CD4-positive, alpha-beta memory T cell (primary cell): ENCODE measurements around the gene MYOM1. TPM values are rescaled to one million over a fixed set of nuclear protein-coding genes. Genes with fewer than 3 reads are reported as not detected.
A peak's percentile ranks its signal among the peaks of the same experiment; 100 is the strongest.
"Not testable (repeated sequence)": the region's sequence is repeated elsewhere in the genome, so short reads cannot be mapped to it uniquely, and the experiment has no call there.

Experiments
- CTCF ChIA-PET: fragments of 350-600 bp; sonication (Branson Sonifier 250); formaldehyde crosslinking; loops from one replicate; lab custom pipeline; 2021; ENCODE audit warnings: inconsistent platforms; ENCODE audit not compliant: partially characterized antibody; lab: Charles Lee
- POLR2A ChIA-PET: fragments of 350-600 bp; sonication (Branson Sonifier 250); formaldehyde crosslinking; loops from one replicate; lab custom pipeline; 2021; ENCODE audit not compliant: partially characterized antibody; lab: Charles Lee
- DNase-seq, 5 donors: peaks; one replicate each; pipeline versions ENCODE4 v3.0.0 to v3.0.0-alpha.2; 2020 to 2022; ENCODE audit warnings: mixed read lengths in 1 of 5
- H3K27ac ChIP-seq: one replicate; pipeline ENCODE4 v1.7.0; 2013; ENCODE audit warnings: low read depth, low read length
- H3K27me3 ChIP-seq: 2 replicates; pipeline ENCODE4 v1.7.0; 2013; ENCODE audit warnings: mild to moderate bottlenecking, low read length, moderate library complexity; ENCODE audit not compliant: insufficient read depth
- H3K36me3 ChIP-seq: 2 replicates; pipeline ENCODE4 v1.7.0; 2013; ENCODE audit warnings: mild to moderate bottlenecking, low read length, moderate library complexity; ENCODE audit not compliant: insufficient read depth
- H3K4me1 ChIP-seq: 2 replicates; pipeline ENCODE4 v1.7.0; 2013; ENCODE audit warnings: mild to moderate bottlenecking, low read length, moderate library complexity; ENCODE audit not compliant: insufficient read depth
- H3K4me3 ChIP-seq, 2 donors: one replicate each; pipeline ENCODE4 v1.7.0; 2013; ENCODE audit warnings: low read length in 2 of 2, mild to moderate bottlenecking in 1 of 2
- H3K9me3 ChIP-seq, 2 donors: one replicate each; pipeline ENCODE4 v1.7.0; 2013; ENCODE audit warnings: low read length in 2 of 2, control low read depth in 1 of 2; ENCODE audit not compliant: control insufficient read depth in 1 of 2
- H3K27ac Mint-ChIP-seq, 7 donors: one replicate each; pipeline ENCODE4 v1.8.0; 2020 to 2021; ENCODE audit warnings: mixed read lengths in 7 of 7, mild to moderate bottlenecking in 6 of 7, inconsistent platforms in 3 of 7, moderate library complexity in 3 of 7
- H3K27me3 Mint-ChIP-seq, 2 donors: one replicate each; pipeline ENCODE4 v1.8.0; 2020 to 2021; ENCODE audit warnings: mixed read lengths in 2 of 2
- H3K36me3 Mint-ChIP-seq, 2 donors: one replicate each; pipeline ENCODE4 v1.8.0; 2020 to 2021; ENCODE audit warnings: mixed read lengths in 2 of 2, inconsistent platforms in 1 of 2, mild to moderate bottlenecking in 1 of 2
- H3K4me1 Mint-ChIP-seq, 4 donors: one replicate each; pipeline ENCODE4 v1.8.0; 2020 to 2021; ENCODE audit warnings: mixed read lengths in 4 of 4, mild to moderate bottlenecking in 1 of 4
- H3K4me3 Mint-ChIP-seq, 8 donors: one replicate each; pipeline ENCODE4 v1.8.0; 2020 to 2021; ENCODE audit warnings: mixed read lengths in 8 of 8, mild to moderate bottlenecking in 7 of 8, moderate library complexity in 6 of 8, inconsistent platforms in 3 of 8
- H3K9me3 Mint-ChIP-seq, 8 donors: one replicate each; pipeline ENCODE4 v1.8.0; 2020 to 2021; ENCODE audit warnings: mixed read lengths in 8 of 8, mild to moderate bottlenecking in 5 of 8, inconsistent platforms in 3 of 8, moderate library complexity in 1 of 8
- intact Hi-C: fragments of 100-400 bp; cut with micrococcal nuclease; formaldehyde crosslinking; loops from one replicate; pipeline ENCODE4 v1.15.1; 2023
- polyA plus RNA-seq, 2 donors: library from polyadenylated mRNA; unstranded; fragments of 300-500 nt; fragmentation: Illumina TruSeq; gene quantifications; one replicate each; pipeline ENCODE4 v1.2.3, GENCODE V29; 2021
- total RNA-seq, 2 experiments: library from RNA; stranded (reverse); gene quantifications; one replicate each; pipeline ENCODE4 v1.2.3, GENCODE V29; 2021

MYOM1 gene
- total and polyA plus RNA-seq, 4 experiments from 2014 or later = 0.09 to 4.2 (median 1.8) TPM

GRCh38 chr18:3079653-3080052 is 140.1 kb downstream of the MYOM1 start:
- intact Hi-C loops = no loop called here
- Histone ChIP-seq H3K4me3 (no peak overlapping the region), H3K36me3 (no peaks in the 10 kb centered on the region), H3K27ac (no peak overlapping the region), H3K4me1 (no peaks in the 10 kb centered on the region), H3K27me3 (no peaks in the 10 kb centered on the region), H3K9me3 (no peaks in the 10 kb centered on the region)
- CTCF ChIA-PET = interaction anchor here (1.2 to 2.2 kb wide), 3 partner anchors 16 to 72 kb away, joined by 4 to 10 read pairs (median 6); no protein-coding TSS in a partner anchor
- no peaks in the 10 kb centered on the region for H3K36me3 Mint-ChIP-seq
- H3K27me3 Mint-ChIP-seq = no peaks in the 10 kb centered on the region
- no peak overlapping the region for H3K27ac Mint-ChIP-seq
- POLR2A ChIA-PET = interaction anchor here (0.9 kb wide), 1 partner anchor 18 kb away, joined by 3 read pairs; no protein-coding TSS in a partner anchor
- no peaks in the 10 kb centered on the region for H3K9me3 Mint-ChIP-seq
- no peak overlapping the region for H3K4me3 Mint-ChIP-seq
- DNase-seq = no peak
- H3K4me1 Mint-ChIP-seq = peaks cover 0 to 3% (median 0%) of the 10 kb centered on the region in 4 donors

GRCh38 chr18:3075491-3075890 is 144.3 kb downstream of the MYOM1 start:
- no peaks in the 10 kb centered on the region for H3K36me3 Mint-ChIP-seq
- peak overlapping the region in 2 of 7 donors; percentile 28 to 29 for H3K27ac Mint-ChIP-seq
- Histone ChIP-seq H3K27ac (no peak overlapping the region), H3K4me3 (no peak overlapping the region), H3K36me3 (no peaks in the 10 kb centered on the region), H3K27me3 (no peaks in the 10 kb centered on the region), H3K9me3 (no peaks in the 10 kb centered on the region), H3K4me1 (no peaks in the 10 kb centered on the region)
- ChIA-PET CTCF (interaction anchor here (1.1 to 7.6 kb wide), 4 partner anchors 13 to 80 kb away, joined by 3 to 49 read pairs (median 26); no protein-coding TSS in a partner anchor), POLR2A (interaction anchor here (3.5 kb wide), 1 partner anchor 14 kb away, joined by 19 read pairs; no protein-coding TSS in a partner anchor)
- intact Hi-C loops = no loop called here
- no peaks in the 10 kb centered on the region for H3K27me3 Mint-ChIP-seq
- H3K9me3 Mint-ChIP-seq = no peaks in the 10 kb centered on the region
- H3K4me1 Mint-ChIP-seq = peaks cover 0 to 4% (median 2%) of the 10 kb centered on the region in 4 donors
- H3K4me3 Mint-ChIP-seq = no peak overlapping the region
- DNase-seq = no peak

- Histone ChIP-seq H3K9me3 (no peaks in the 10 kb centered on the region), H3K36me3 (no peaks in the 10 kb centered on the region), H3K4me3 (no peak overlapping the region), H3K27ac (no peak overlapping the region), H3K4me1 (peaks cover 9% of the 10 kb centered on the region), H3K27me3 (no peaks in the 10 kb centered on the region)
- H3K27ac Mint-ChIP-seq = peak overlapping the region in 1 of 7 donors; percentile 22
- no peak overlapping the region for H3K4me3 Mint-ChIP-seq
- no peak for DNase-seq
- peaks cover 7 to 11% (median 9%) of the 10 kb centered on the region in 4 donors for H3K4me1 Mint-ChIP-seq
- H3K36me3 Mint-ChIP-seq = no peaks in the 10 kb centered on the region
- ChIA-PET POLR2A (interaction anchor here (1.0 to 3.5 kb wide), 2 partner anchors 13 to 188 kb away, joined by 4 to 19 read pairs; partner anchors contain the start of gene MYL12B), CTCF (interaction anchor here (0.6 to 7.6 kb wide), 4 partner anchors 12 to 89 kb away, joined by 4 to 49 read pairs (median 26); no protein-coding TSS in a partner anchor)
- H3K27me3 Mint-ChIP-seq = no peaks in the 10 kb centered on the region
- H3K9me3 Mint-ChIP-seq = no peaks in the 10 kb centered on the region
- intact Hi-C loops = no loop called here
These were observed 145.7 kb downstream of the MYOM1 start for GRCh38 chr18:3074087-3074486.

GRCh38 chr18:3073353-3073752 is 146.4 kb downstream of the MYOM1 start:
- H3K27me3 ChIP-seq, DNase-seq, intact Hi-C loops, H3K27me3 Mint-ChIP-seq, H3K9me3 ChIP-seq, H3K4me3 Mint-ChIP-seq, H3K9me3 Mint-ChIP-seq, H3K36me3 Mint-ChIP-seq, H3K4me3 ChIP-seq, H3K36me3 ChIP-seq, H3K27ac ChIP-seq, H3K27ac Mint-ChIP-seq: not testable (repeated sequence)
- ChIA-PET CTCF (interaction anchor here (0.6 to 7.6 kb wide), 4 partner anchors 11 to 88 kb away, joined by 4 to 49 read pairs (median 26); no protein-coding TSS in a partner anchor), POLR2A (interaction anchor here (3.5 kb wide), 1 partner anchor 12 kb away, joined by 19 read pairs; no protein-coding TSS in a partner anchor)
- peaks cover 9 to 14% (median 13%) of the 10 kb centered on the region in 4 donors for H3K4me1 Mint-ChIP-seq
- H3K4me1 ChIP-seq = peaks cover 11% of the 10 kb centered on the region

GRCh38 chr18:3071676-3072075 is 148.1 kb downstream of the MYOM1 start:
- ChIA-PET CTCF (interaction anchor here (0.7 to 7.6 kb wide), 4 partner anchors 9 to 226 kb away, joined by 3 to 49 read pairs (median 26); no protein-coding TSS in a partner anchor), POLR2A (interaction anchor here (0.8 to 2.0 kb wide), 4 partner anchors 9 to 190 kb away, joined by 3 to 4 read pairs (median 3); no protein-coding TSS in a partner anchor)
- no peaks in the 10 kb centered on the region for H3K27me3 ChIP-seq
- Mint-ChIP-seq H3K27ac (peak overlapping the region in 1 of 7 donors; percentile 41), H3K27me3 (no peaks in the 10 kb centered on the region), H3K4me3 (no peak overlapping the region), H3K9me3 (no peaks in the 10 kb centered on the region), H3K4me1 (peaks cover 22 to 30% (median 27%) of the 10 kb centered on the region in 4 donors), H3K36me3 (peaks cover 2 to 3% of the 10 kb centered on the region in 2 donors)
- H3K36me3 ChIP-seq = no peaks in the 10 kb centered on the region
- no peak overlapping the region for H3K27ac ChIP-seq
- H3K4me1 ChIP-seq = peaks cover 24% of the 10 kb centered on the region
- intact Hi-C loops = no loop called here
- no peak overlapping the region for H3K4me3 ChIP-seq
- H3K9me3 ChIP-seq = no peaks in the 10 kb centered on the region
- no peak for DNase-seq

GRCh38 chr18:3069671-3070433 is 149.9 kb downstream of the MYOM1 start:
- H3K4me3 Mint-ChIP-seq = peak overlapping the region in 2 of 8 donors; percentile 28 to 35
- H3K27me3 Mint-ChIP-seq = no peaks in the 10 kb centered on the region
- intact Hi-C loops = no loop called here
- Histone ChIP-seq H3K27me3 (no peaks in the 10 kb centered on the region), H3K9me3 (no peaks in the 10 kb centered on the region), H3K36me3 (no peaks in the 10 kb centered on the region), H3K4me3 (no peak overlapping the region), H3K27ac (no peak overlapping the region), H3K4me1 (peaks cover 24% of the 10 kb centered on the region)
- no peak for DNase-seq
- H3K36me3 Mint-ChIP-seq = peaks cover 2 to 6% of the 10 kb centered on the region in 2 donors
- POLR2A ChIA-PET = interaction anchor here (2.0 kb wide), 1 partner anchor 8 kb away, joined by 4 read pairs; no protein-coding TSS in a partner anchor
- H3K4me1 Mint-ChIP-seq = peaks cover 25 to 34% (median 29%) of the 10 kb centered on the region in 4 donors
- CTCF ChIA-PET = interaction anchor here (1.2 kb wide), 1 partner anchor 76 kb away, joined by 4 read pairs; no protein-coding TSS in a partner anchor
- H3K27ac Mint-ChIP-seq = peak overlapping the region in 5 of 7 donors; percentile 10 to 69 (median 45)
- H3K9me3 Mint-ChIP-seq = no peaks in the 10 kb centered on the region
